SK-N-SH (cell line): ENCODE data around the gene CEP162. TPM values are rescaled to one million over a fixed set of nuclear protein-coding genes. Genes with fewer than 3 reads are reported as not detected.

Source experiments
- CTCF ChIA-PET: fragments of 300-600, 350-600 bp; formaldehyde crosslinking; extraction: SDS; loops from one replicate; lab custom pipeline; 2021; lab: Yijun Ruan, JAX
- POLR2A ChIA-PET: fragments of 350-600 bp; sonication (Branson Sonifier 250); formaldehyde crosslinking; extraction: SDS; loops from one replicate; lab custom pipeline; 2020; ENCODE audit warnings: antibody characterized with exemption, inconsistent platforms; lab: Yijun Ruan, JAX
- DNase-seq: peaks from one replicate; pipeline ENCODE4 v3.0.0; 2012
- H2AFZ ChIP-seq: fragments of 200-600 bp; sonication (generic); 2 replicates; pipeline ENCODE4 v1.8.1; 2016; ENCODE audit warnings: antibody characterized with exemption, mild to moderate bottlenecking, low read depth
- H3F3A ChIP-seq: fragments of 200-600 bp; sonication (generic); replicated peaks from 2 replicates; pipeline ENCODE3; 2016; ENCODE audit warnings: antibody characterized with exemption, mild to moderate bottlenecking; ENCODE audit not compliant: insufficient read depth
- H3K27ac ChIP-seq, 2 experiments: fragments of 200-500 bp in 1 of 2; fragments of 200-600 bp in 1 of 2; sonication (Bioruptor generic) in 1 of 2; sonication (generic), shearing (Covaris generic) in 1 of 2; 2 replicates each; pipeline versions ENCODE4 v1.5.1 to v1.6.1; 2014 to 2016; ENCODE audit warnings: low read depth in 2 of 2, inconsistent platforms in 1 of 2, low read length in 1 of 2, mild to moderate bottlenecking in 1 of 2, mixed read lengths in 1 of 2
- H3K27me3 ChIP-seq: fragments of 200-600 bp; sonication (generic), shearing (Covaris generic); 2 replicates; pipeline ENCODE4 v1.6.1; 2016; ENCODE audit warnings: mixed run types; ENCODE audit not compliant: insufficient read depth
- H3K36me3 ChIP-seq, 2 experiments: fragments of 200-500 bp in 1 of 2; fragments of 200-600 bp in 1 of 2; sonication (Bioruptor generic) in 1 of 2; sonication (generic) in 1 of 2; replicated peaks in 1 of 2; 2 replicates each; pipeline versions ENCODE3 to v1.5.1; 2014 to 2016; ENCODE audit warnings: low read length in 1 of 2, mild to moderate bottlenecking in 1 of 2; ENCODE audit not compliant: insufficient read depth in 2 of 2, control insufficient read depth in 1 of 2
- H3K4me1 ChIP-seq, 2 experiments: fragments of 200-500 bp in 1 of 2; fragments of 200-600 bp in 1 of 2; sonication (Bioruptor generic) in 1 of 2; sonication (generic), shearing (Covaris generic) in 1 of 2; 2 replicates each; pipeline versions ENCODE4 v1.5.1 to v1.6.1; 2014 to 2016; ENCODE audit warnings: low read depth in 1 of 2, low read length in 1 of 2, mixed run types in 1 of 2; ENCODE audit not compliant: insufficient read depth in 2 of 2, control insufficient read depth in 1 of 2
- H3K4me2 ChIP-seq: fragments of 200-600 bp; sonication (generic), shearing (Covaris generic); 2 replicates; pipeline ENCODE4 v1.6.1; 2017; ENCODE audit warnings: mixed run types
- H3K4me3 ChIP-seq, 2 experiments: fragments of 200-500 bp in 1 of 2; fragments of 200-600 bp in 1 of 2; sonication (Bioruptor generic) in 1 of 2; sonication (generic), shearing (Covaris generic) in 1 of 2; 2 replicates each; pipeline versions ENCODE4 v1.5.1 to v1.8.1; 2014 to 2016; ENCODE audit warnings: low read depth in 2 of 2, inconsistent platforms in 1 of 2, low read length in 1 of 2, mild to moderate bottlenecking in 1 of 2, mixed read lengths in 1 of 2, moderate library complexity in 1 of 2
- H3K79me2 ChIP-seq: fragments of 200-600 bp; sonication (generic); 2 replicates; pipeline ENCODE4 v1.8.1; 2017; ENCODE audit warnings: mild to moderate bottlenecking; ENCODE audit not compliant: insufficient read depth
- H3K9ac ChIP-seq: fragments of 200-600 bp; sonication (generic); 2 replicates; pipeline ENCODE4 v1.6.1; 2017; ENCODE audit warnings: mixed run types
- H3K9me2 ChIP-seq: fragments of 200-600 bp; sonication (generic); 2 replicates; pipeline ENCODE4 v1.6.1; 2017; ENCODE audit warnings: mixed run types
- H3K9me3 ChIP-seq: fragments of 200-600 bp; sonication (generic); 2 replicates; pipeline ENCODE4 v1.6.1; 2017; ENCODE audit warnings: mixed run types, mild to moderate bottlenecking, moderate library complexity
- H4K20me1 ChIP-seq: fragments of 200-600 bp; sonication (generic); 2 replicates; pipeline ENCODE4 v1.6.1; 2017; ENCODE audit warnings: mild to moderate bottlenecking, mixed run types; ENCODE audit not compliant: insufficient read depth
- EP300 ChIP-seq, 2 experiments: IDR thresholded peaks; 2 replicates each; pipeline versions ENCODE4 v1.4.0 to v1.6.1; 2012; ENCODE audit warnings: borderline replicate concordance in 1 of 2, low read depth in 1 of 2, low read length in 1 of 2
- FOSL2 ChIP-seq: IDR thresholded peaks from 2 replicates; pipeline ENCODE4 v1.4.0; 2012; ENCODE audit warnings: low read depth, mild to moderate bottlenecking, moderate library complexity, borderline replicate concordance
- FOXJ3 ChIP-seq: sonication (generic); formaldehyde crosslinking; IDR thresholded peaks from 2 replicates; pipeline ENCODE4 v1.5.1; 2020; ENCODE audit warnings: mild to moderate bottlenecking, missing genetic modification reagents
- FOXM1 ChIP-seq: IDR thresholded peaks from 2 replicates; pipeline ENCODE4 v1.4.0; 2012; ENCODE audit warnings: low read depth, mild to moderate bottlenecking
- GABPA ChIP-seq: IDR thresholded peaks from 2 replicates; pipeline ENCODE4 v1.4.0; 2012; ENCODE audit warnings: low read depth, mild to moderate bottlenecking
- GATA2 ChIP-seq: sonication (generic); formaldehyde crosslinking; IDR thresholded peaks from 2 replicates; pipeline ENCODE4 v1.5.0; 2020; ENCODE audit warnings: mild to moderate bottlenecking, missing genetic modification reagents
- MXI1 ChIP-seq: IDR thresholded peaks from 2 replicates; pipeline ENCODE4 v1.6.1; 2012; ENCODE audit warnings: mild to moderate bottlenecking, low read depth, low read length, improper control_type of control experiment
- RFX5 ChIP-seq: IDR thresholded peaks from 2 replicates; pipeline ENCODE4 v1.6.1; 2012; ENCODE audit warnings: mild to moderate bottlenecking, improper control_type of control experiment, low read length
- SIN3A ChIP-seq: IDR thresholded peaks from 2 replicates; pipeline ENCODE4 v1.6.1; 2012; ENCODE audit warnings: low read depth, mild to moderate bottlenecking, low read length, moderate library complexity, borderline replicate concordance
- TCF12 ChIP-seq: IDR thresholded peaks from 2 replicates; pipeline ENCODE4 v1.4.0; 2012
- TEAD4 ChIP-seq: IDR thresholded peaks from 2 replicates; pipeline ENCODE4 v1.4.0; 2012; ENCODE audit warnings: mild to moderate bottlenecking, borderline replicate concordance; ENCODE audit not compliant: insufficient read depth
- YY1 ChIP-seq: IDR thresholded peaks from 2 replicates; pipeline ENCODE4 v1.4.0; 2012; ENCODE audit warnings: low read depth, mild to moderate bottlenecking
- WGBS: methylation state at CpG from one replicate; pipeline ENCODE4 v1.1.6; 2017; ENCODE audit warnings: low lambda C conversion rate; 5-methylcytosine and 5-hydroxymethylcytosine counted together
- polyA plus RNA-seq, 3 experiments: library from polyadenylated mRNA; depleted of rRNA; stranded (reverse); fragments of >200 nt; gene quantifications; 2 replicates each; pipeline ENCODE4 v1.2.3, GENCODE V29; 2012
- TF ChIP-seq, protein P1 (sequence below): IDR thresholded peaks from 2 replicates; pipeline ENCODE4 v1.6.1; 2012; ENCODE audit warnings: mild to moderate bottlenecking, low read depth, low read length, moderate library complexity
- TF ChIP-seq, protein P2 (sequence below): IDR thresholded peaks from 2 replicates; pipeline ENCODE4 v1.4.0; 2012; ENCODE audit warnings: low read depth, borderline replicate concordance
- TF ChIP-seq, protein P3 (sequence below): IDR thresholded peaks from 2 replicates; pipeline ENCODE4 v1.4.0; 2012; ENCODE audit warnings: low read depth

The CEP162 gene
- polyA plus RNA-seq, 1 of the 3 experiments (the other 2 are of a cell fraction) = 1.2 TPM

DNA sequence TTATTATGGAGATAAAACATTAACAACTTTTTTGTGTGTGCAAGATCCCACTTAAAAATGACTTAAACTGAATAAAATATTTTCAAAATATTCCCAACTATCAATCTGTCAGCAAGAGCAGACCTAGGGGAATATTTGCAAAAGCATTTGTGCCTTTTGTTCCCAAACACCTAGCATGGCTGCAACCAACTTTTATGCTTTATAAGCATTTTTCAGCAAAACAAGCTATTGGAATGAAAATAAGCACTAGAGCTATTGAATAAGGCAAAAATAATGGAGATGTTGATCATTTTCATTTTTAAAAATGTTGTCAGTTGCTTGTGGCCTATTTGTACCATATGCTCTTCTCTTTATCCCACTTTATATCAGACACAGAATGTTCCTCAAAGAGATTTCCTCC lies 28.2 kb upstream of the CEP162 start:
- no peaks in the 10 kb centered on the region for H3K9me3 ChIP-seq
- no peak overlapping the region for H3K9ac ChIP-seq
- no peaks in the 10 kb centered on the region for H3F3A ChIP-seq
- H4K20me1 ChIP-seq = no peaks in the 10 kb centered on the region
- H3K27ac ChIP-seq = no peak overlapping the region
- H2AFZ ChIP-seq = no peak overlapping the region
- H3K79me2 ChIP-seq = no peaks in the 10 kb centered on the region
- no peaks in the 10 kb centered on the region; the same call in 1 of the 2 replicates for H3K27me3 ChIP-seq
- H3K9me2 ChIP-seq = no peaks in the 10 kb centered on the region
- peaks cover 0 to 3% of the 10 kb centered on the region in 2 experiments; a peak in 1 of 4 replicates for H3K4me1 ChIP-seq
- TF ChIP-seq GATA2 (CRISPR knock-in tag) (no peak), GABPA (no peak), SIN3A (no peak), TEAD4 (no peak), FOXJ3 (CRISPR knock-in tag) (no peak), EP300 (IDR thresholded peaks at IDR 0.05; ENCODE audit: borderline replicate concordance in 1 of 2, low read depth in 1 of 2, low read length in 1 of 2) (no peak), TCF12 (no peak), FOSL2 (no peak)
- TF ChIP-seq, protein P1, sequence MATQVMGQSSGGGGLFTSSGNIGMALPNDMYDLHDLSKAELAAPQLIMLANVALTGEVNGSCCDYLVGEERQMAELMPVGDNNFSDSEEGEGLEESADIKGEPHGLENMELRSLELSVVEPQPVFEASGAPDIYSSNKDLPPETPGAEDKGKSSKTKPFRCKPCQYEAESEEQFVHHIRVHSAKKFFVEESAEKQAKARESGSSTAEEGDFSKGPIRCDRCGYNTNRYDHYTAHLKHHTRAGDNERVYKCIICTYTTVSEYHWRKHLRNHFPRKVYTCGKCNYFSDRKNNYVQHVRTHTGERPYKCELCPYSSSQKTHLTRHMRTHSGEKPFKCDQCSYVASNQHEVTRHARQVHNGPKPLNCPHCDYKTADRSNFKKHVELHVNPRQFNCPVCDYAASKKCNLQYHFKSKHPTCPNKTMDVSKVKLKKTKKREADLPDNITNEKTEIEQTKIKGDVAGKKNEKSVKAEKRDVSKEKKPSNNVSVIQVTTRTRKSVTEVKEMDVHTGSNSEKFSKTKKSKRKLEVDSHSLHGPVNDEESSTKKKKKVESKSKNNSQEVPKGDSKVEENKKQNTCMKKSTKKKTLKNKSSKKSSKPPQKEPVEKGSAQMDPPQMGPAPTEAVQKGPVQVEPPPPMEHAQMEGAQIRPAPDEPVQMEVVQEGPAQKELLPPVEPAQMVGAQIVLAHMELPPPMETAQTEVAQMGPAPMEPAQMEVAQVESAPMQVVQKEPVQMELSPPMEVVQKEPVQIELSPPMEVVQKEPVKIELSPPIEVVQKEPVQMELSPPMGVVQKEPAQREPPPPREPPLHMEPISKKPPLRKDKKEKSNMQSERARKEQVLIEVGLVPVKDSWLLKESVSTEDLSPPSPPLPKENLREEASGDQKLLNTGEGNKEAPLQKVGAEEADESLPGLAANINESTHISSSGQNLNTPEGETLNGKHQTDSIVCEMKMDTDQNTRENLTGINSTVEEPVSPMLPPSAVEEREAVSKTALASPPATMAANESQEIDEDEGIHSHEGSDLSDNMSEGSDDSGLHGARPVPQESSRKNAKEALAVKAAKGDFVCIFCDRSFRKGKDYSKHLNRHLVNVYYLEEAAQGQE = no peak
- TF ChIP-seq, protein P2, sequence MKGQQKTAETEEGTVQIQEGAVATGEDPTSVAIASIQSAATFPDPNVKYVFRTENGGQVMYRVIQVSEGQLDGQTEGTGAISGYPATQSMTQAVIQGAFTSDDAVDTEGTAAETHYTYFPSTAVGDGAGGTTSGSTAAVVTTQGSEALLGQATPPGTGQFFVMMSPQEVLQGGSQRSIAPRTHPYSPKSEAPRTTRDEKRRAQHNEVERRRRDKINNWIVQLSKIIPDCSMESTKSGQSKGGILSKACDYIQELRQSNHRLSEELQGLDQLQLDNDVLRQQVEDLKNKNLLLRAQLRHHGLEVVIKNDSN = no peak
- TF ChIP-seq, protein P3, sequence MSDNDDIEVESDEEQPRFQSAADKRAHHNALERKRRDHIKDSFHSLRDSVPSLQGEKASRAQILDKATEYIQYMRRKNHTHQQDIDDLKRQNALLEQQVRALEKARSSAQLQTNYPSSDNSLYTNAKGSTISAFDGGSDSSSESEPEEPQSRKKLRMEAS = no peak
- H3K36me3 ChIP-seq = no peaks in the 10 kb centered on the region
- no peak overlapping the region for H3K4me3 ChIP-seq
- H3K4me2 ChIP-seq = no peak overlapping the region
- CTCF ChIA-PET = no interaction called here
- POLR2A ChIA-PET = no interaction called here
- DNase-seq = no peak

DNA sequence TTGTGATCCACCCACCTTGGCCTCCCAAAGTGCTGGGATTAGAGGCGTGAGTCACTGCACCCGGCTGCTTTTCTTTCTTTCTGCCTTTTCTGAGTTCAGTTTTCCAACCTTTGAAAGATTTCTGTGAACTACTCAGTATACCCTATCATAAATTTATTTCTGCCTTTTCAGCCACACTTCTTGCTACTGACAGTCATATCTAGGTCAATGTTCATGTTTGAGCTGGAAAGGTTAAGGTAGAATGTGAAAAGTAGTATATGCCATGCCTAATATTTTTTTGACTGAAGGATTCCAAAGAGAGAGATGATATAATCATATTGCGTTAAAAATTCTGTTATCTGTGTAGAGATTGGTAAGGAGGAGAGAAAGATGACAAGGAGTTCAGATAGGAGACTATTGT lies 25.9 kb upstream of the CEP162 start:
- WGBS = 62% methylated on average over 3 of the region's 3 CpGs
- no peaks in the 10 kb centered on the region for H4K20me1 ChIP-seq
- H3K27ac ChIP-seq = no peak overlapping the region
- ChIA-PET POLR2A (no interaction called here), CTCF (interaction anchor here (0.7 to 0.9 kb wide), 2 partner anchors 31 to 369 kb away, joined by 3 read pairs; no protein-coding TSS in a partner anchor)
- no peaks in the 10 kb centered on the region for H3K36me3 ChIP-seq
- no peak overlapping the region for H2AFZ ChIP-seq
- H3K79me2 ChIP-seq = no peaks in the 10 kb centered on the region
- no peaks in the 10 kb centered on the region for H3K27me3 ChIP-seq
- no peak for DNase-seq
- H3K4me3 ChIP-seq = no peak overlapping the region
- H3F3A ChIP-seq = no peaks in the 10 kb centered on the region
- no peaks in the 10 kb centered on the region for H3K9me2 ChIP-seq
- no peak overlapping the region for H3K4me2 ChIP-seq
- no peaks in the 10 kb centered on the region for H3K9me3 ChIP-seq
- peaks cover 0 to 3% of the 10 kb centered on the region in 2 experiments; a peak in 1 of 4 replicates for H3K4me1 ChIP-seq
- no peak overlapping the region for H3K9ac ChIP-seq
- TF ChIP-seq GATA2 (CRISPR knock-in tag) (no peak), GABPA (no peak), FOXM1 (no peak), YY1 (no peak), RFX5 (no peak), SIN3A (no peak), MXI1 (no peak)
- TF ChIP-seq, protein P3 = no peak
- TF ChIP-seq, protein P1 = no peak
- TF ChIP-seq, protein P2 = no peak
